HG02623 (cell line): ENCODE results near the gene SLC16A3.

Experiments
- ATAC-seq: cut with Tn5 transposase; IDR thresholded peaks from one replicate; pipeline ENCODE4 v1.9.1; 2021; ENCODE audit warnings: moderate library complexity; ENCODE audit not compliant: unreplicated experiment

Gene SLC16A3

DNA sequence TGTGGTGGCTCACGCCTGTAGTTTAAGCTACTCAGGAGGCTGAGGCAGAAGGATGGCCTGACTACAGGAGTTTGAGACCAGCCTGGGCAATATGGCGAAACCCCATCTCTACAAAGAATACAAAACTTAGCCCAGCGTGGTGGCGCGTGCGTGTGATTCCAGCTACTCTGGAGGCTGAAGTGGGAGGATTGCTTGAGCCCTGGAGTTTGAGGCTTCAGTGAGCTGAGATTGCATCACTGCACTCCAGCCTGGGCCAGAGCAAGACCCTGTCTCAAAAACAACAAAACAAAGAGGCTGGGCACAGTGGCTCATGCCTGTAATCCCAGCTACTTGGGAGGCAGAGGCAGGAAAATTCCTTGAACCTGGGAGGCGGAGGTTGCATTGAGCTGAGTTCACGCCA lies 51.7 kb downstream of the SLC16A3 start:
- no peak for ATAC-seq

GRCh38 chr17:82281076-82281475 lies 52.2 kb downstream of the SLC16A3 start:
- ATAC-seq, result no peak

DNA sequence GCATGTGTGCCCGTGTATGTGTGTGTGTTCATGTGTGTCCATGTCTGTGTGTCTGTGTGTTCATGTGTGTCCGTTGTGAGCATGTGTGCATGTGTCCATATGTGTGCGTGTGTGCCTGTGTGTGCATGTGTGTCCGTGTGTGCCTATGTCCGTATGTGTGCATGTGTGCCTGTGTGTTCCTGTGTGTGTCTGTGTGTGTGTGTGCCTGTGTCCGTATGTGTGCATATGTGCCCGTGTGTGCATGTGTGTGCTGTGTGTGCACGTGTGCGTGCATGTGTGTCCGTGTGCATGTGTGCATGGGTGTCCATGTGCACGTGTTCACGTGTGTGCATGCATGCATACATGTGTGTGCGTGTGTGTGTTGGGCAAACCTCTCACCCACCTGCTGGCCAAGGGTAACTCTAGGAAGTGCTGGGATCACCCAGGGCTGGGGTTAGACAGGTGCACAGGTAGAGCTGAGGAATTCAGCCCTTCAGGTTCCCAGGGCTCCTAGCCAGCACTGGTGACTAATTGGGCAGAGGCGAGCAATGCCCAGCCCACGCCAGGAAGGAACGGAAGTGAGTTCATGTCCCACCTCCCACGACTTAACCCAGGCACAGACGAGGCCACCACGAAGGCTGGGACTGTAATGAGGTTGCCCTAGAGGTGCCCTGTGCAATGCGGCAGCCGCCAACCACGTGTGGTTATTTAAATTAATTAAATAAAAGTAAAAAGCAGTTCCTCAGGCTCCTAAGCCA lies 52.8 kb downstream of the SLC16A3 start:
- no peak for ATAC-seq

- ATAC-seq, result no peak
These were observed 53.7 kb downstream of the SLC16A3 start for GRCh38 chr17:82282239-82283207.

DNA sequence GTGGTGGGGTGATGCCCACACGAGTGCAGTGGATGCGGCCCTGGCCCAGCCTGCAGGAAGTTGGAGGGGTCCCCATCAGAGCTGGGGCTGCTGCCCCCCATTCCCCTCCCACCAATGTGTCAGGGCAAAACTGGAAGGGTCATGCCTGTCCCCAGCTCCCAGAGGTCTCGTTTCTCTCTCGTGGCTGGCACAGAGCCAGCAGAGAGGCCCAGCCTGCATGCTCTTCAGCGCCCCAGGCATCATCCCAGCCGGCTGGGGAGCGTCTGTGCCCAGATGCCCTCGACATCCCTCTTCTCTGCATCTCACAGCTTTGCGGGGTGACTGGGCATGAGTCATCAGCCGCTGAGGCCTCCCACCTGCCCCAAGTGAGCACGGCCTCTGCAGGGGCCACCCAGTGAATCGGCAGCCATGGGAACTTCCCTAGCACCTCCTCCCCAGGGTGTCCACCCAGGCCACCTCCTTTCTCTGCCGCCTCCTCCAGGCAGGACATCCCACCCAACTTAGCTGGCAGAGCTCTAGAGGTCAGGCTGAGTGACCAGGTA lies 54.4 kb downstream of the SLC16A3 start:
- ATAC-seq, result no peak

- no peak for ATAC-seq
These were observed 56.3 kb downstream of the SLC16A3 start for GRCh38 chr17:82285141-82285540.

- no peak for ATAC-seq
These were observed 58.4 kb downstream of the SLC16A3 start for GRCh38 chr17:82287013-82287867.

DNA sequence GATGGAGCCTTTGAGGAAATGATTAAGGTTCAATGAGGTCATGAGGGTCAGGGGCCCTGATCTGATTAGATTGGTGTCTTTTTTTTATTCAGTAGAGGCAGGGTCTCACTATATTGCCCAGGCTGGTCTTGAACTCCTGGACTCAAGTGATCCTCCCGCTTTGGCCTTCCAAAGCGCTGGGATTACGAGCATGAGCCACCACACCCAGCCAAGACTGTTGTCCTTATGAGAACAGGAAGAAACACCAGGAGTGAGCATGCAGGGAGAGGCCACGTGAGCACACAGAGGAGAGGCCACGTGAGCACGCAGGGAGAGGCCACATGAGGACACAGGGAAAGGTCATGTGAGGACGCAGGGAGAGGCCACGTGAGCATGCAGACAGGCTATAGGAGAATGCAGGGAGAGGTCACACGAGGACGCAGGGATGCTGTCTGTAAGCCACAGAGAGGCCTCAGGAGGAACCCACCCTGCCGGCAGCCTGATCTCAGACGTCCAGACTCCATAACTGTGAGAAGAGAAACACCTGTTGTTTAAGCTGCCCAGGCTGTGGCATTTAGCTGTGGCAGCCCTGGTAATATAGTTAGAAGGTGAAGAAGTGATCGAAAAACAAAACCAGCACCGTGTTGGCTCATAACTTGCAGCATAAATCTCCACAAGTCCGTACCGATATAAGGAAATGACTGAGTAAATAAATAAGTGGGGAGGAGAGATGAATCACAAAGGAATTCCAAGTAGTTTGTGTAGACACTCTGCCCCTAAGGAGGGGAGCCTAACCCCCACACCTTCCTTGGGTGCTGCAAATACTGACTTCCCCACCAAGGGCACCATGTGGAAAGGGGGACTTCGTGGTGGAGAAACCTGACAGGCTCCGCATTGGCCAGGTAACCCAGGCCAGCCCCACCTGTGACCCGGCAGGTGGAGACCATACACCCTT lies 59.3 kb downstream of the SLC16A3 start:
- ATAC-seq, result no peak
